HG03460 (cell line): Measurements from ENCODE around the gene CCDC32.

Source experiments
- ATAC-seq: cut with Tn5 transposase; IDR thresholded peaks from one replicate; pipeline ENCODE4 v1.9.1; 2021; ENCODE audit not compliant: unreplicated experiment

Gene CCDC32

DNA sequence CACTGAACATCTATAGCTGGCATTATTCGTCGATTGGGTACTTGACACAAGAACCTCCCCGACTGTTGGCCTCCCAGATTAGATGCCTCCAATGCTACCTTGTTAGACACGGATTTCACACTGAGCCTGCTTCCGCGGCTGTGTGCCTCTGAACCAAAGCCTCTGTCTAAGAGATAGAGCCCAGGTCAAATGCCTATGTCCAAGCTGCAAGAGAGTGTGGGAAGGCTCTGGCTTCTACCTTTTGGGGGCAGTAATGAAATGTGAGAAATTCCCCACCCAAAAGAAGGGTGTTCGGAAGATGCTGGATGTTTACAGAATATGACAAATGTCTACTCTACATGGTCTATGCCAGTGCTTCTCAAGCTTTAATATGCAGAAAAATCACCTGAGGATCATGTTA lies 2.3 kb upstream of the CCDC32 start:
- no peak for ATAC-seq

DNA sequence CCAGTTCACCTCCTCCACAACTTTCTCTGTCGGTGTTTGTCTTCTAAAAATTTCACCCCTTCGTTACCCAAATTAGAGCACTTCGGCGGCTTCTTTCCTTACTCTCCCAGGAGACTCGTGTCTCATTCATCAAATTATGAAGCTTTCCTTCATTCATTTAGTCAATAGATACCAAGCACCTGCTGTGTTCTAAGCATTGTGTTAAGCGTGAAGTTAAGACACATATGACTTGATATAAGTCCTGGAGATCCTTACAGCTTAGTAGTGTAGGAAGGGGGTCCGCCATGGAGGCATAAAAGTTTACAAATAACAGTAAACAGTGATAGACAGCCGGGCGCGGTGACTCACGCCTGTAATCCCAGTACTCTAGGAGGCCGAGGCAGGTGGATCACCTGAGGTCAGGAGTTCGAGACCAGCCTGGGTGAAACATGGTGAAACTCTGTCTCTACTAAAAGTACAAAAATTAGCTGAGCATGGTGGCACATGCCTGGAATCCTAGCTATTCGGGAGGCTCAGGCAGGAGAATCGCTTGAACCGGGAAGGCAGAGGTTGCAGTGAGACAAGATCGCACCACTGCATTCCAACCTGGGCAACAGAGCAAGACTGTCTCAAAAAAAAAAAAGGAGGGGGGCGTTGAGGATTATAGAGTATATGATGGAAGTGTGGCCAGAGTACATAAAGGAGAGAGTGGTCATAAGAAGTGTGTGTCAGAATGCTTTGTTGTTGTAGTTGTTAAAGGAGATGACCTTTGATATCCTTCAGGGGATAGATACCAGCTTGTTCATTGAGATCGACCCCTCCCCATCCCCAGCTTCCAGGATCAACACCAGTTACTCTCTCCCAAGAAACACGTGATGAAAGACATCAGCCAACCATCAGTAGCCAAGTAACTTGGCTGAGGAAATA lies 744 bp upstream of the CCDC32 start:
- ATAC-seq, result no peak

DNA sequence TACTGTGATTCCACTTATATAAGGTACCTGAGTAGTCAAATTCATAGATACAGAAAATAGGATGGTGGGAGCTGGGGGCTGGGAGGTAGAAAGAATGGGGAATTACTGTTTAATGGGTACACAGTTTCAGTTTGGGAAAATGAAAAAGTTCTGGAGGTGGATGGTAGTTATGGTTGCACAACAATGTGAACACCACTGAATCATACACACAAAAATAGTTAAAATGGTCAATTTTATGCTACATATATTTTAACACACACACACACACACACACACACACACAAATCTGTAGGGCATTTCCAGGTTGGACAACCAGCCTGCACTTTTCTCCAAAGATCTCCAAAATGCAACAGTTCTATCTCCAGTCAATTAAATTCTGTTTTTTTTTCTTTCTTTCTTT lies 1.4 kb downstream of the CCDC32 start:
- ATAC-seq, result no peak

DNA sequence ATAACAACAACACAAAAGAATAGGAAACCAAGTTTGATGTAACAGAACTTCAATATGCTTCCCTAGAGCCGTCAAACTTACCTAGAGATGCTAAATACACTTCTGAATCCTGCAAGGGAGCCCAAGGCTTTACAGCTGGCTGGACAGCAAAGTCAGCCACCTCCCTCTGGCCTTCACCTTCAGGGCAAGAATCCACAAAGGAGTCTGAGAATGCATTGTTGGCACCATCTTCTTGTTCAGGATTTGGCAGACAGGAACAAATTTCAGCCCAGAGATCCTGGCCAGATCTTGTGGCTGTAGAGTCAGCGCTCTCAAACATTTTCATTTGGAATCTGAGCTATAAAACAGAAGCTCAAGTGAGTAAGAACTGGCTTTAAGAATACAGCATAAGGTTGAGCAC lies 2.2 kb downstream of the CCDC32 start:
- no peak for ATAC-seq

DNA sequence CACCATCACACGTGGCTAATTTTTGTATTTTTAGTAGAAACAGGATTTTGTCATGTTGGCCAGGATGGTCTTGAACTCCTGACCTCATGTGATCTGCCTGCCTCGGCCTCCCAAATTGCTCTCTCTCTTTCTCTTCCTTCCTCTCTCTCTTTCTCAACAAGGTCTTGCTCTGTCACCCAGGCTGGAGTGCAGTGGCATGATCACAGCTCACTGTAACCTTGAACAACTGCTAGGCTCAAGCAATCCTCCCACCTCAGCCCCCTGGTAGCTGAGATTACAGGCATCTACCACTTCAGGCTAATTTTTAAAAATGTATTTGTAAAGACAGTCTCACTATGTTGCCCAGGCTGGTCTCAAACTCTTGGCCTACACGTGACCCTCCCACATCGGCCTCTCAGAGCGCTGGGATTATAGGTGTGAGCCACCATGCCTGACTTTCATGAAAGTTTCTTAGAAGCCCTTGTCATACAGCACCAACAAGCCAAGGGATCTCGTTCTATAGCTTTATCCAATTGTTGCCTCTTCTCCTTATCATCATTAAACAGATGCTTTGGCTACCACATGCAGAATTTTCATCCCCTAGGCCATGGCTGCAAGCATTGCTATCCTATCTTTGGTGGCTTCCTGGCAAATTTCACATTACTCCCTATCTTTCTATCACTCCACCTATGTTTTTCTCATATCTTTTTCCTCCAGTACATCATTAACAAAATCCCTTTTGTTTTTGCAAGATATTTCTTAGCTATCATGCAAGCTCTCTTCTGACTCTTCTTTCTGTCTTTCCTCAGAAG lies 5.7 kb downstream of the CCDC32 start:
- no peak for ATAC-seq

DNA sequence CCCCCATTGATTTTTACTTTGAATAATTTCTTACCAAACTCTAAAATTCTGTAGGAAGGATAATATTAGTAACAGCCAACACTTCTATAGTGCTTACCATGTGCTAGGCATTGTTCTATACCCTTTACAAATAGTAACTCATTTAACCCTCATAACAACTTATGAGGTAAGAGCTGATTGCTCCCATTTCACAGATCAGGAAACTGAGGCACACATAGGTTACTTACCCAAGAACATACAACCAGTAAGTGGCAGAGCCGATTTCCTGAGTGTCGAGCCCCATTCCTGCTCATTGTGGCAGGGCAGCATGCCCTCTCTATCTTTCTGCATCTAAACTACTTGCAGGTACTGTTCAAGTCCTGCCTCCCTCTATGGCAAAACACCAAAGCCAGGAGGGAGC lies 9.0 kb downstream of the CCDC32 start:
- no peak for ATAC-seq

DNA sequence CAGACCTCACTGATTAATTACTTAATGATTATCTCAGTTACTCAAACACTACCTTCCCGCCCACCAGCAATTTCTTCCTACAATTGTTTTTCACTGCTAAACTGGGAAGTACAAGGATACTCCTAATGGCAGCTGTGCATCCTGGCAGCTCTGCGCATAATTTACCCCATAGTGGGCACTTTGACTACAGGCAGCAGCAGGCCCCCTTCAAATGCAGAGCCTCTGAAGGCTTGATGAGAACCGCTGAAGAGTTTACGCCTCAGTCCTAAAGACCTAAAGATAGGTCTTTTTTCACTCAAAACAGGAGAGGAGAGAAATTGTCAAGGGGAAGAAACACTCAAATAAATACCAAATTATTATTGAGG lies 10.7 kb downstream of the CCDC32 start:
- ATAC-seq, result no peak

DNA sequence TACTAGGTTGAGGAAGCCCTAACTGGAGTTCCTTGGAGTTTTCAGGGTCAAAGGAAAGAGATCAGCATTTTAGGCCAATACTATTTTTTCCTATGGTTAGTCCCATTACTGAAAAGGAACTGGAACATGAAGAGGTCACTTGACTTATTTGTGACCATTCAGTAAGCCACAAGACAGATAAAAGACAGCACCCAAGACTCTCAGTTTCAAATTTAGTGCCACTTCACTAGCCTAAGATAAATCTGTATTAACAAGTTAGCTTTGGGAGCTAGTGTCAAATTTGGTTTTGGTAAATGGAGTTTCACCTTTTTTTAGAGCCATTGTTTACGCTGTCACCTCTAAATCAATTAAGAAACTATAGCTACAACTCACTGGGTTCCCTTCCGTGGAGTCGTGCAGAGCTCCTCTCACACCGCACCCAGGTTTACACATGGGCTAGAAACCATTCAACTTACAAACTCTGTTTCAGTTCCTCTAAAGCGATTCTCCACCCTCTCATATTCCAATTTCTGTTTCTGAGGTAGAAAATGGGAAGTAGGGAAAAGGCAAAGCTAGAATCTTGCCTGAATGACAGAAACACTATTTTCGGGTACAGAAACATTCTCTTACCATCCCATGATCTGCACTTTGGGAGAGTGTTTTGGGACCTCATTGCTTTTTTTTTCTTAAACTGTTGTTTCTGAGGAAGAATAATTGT lies 14.4 kb downstream of the CCDC32 start:
- peak; percentile 79 for ATAC-seq

DNA sequence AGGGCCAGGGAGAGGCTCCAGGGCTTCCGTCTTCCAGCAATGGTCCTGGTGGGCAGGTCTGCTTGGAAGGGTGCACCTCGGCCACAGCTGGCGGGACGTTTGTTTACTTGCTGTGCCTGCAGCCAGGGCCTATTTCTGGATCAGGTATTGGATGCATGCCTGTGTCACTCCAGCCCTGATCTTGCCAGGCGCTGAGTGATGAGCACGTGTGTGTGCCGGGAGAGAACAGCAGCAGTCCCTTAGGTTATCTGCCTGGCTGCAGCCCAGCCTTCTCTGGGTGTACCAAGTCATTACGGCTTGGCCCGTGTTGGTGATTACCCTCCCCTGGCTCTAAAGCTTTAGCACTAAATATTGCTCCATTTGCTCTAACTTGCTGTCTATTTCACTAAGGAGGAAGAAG lies 14.9 kb downstream of the CCDC32 start:
- ATAC-seq, result peak; percentile 11

DNA sequence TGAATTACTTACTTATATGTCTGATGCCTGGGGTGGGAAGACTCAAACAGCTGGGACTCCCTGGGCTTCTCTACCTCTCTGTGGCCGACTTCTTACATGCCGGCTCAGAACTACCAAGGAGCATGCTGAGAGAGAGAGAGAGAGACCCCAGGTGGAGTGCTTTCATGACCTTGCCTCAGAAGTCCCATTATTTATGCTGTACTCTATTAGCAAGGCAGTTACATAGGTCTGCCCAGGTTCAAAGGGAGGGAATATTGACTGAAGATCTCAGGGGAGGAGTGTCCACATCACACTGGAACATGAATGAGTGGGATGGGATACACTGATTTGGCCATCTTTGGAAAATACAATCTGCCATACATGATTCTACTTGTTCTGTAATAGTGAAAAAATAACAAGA lies 16.2 kb downstream of the CCDC32 start:
- no peak for ATAC-seq

DNA sequence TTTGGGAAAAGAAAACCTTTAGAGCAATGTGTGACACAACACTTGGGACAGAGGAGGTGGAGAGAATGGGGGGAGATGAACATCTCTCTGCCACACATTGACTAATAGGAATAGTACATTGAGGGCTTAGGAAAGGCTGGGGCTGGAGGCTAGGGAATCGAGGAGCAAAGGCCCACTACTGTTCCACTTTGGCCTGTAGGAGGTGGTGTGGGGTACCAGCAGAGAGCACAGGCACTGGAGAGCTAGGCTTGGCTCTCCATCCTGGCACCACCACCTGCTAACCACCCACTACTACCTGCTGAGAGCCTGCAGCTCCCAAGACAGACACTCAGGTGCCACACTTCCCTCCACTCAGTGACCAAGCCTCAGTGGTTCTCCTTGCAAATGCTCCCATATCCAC lies 19.4 kb downstream of the CCDC32 start:
- ATAC-seq, result no peak

DNA sequence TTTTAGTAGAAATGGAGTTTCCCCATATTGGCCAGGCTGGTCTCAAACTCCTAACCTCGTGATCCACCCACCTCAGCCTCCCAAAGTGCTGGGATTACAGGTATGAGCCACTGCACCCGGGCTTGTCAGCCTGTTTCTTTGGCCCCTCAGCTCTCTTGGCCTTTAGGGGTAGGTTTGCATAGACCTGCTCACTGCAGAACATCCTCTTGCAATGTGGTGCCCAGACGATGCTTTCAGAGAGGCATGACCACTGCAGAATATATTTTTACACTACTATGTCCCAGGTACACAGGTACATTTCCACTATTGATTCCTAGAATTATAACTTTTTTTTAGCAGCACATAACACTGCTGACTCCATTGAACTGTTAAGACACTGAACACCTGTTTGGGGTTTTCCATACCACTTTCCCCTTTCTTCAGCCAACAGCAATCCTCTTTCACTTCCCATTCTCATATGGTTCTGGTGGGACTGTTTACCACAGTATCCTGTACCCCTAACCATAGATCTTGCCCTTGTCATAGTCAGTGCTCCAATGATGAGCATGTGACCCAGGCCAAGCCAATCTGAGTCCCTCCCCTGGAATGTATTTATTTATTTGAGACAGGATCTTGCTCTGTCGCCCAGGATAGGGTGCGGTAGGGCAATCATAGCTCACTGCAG lies 21.1 kb downstream of the CCDC32 start:
- peak; percentile 79 for ATAC-seq

DNA sequence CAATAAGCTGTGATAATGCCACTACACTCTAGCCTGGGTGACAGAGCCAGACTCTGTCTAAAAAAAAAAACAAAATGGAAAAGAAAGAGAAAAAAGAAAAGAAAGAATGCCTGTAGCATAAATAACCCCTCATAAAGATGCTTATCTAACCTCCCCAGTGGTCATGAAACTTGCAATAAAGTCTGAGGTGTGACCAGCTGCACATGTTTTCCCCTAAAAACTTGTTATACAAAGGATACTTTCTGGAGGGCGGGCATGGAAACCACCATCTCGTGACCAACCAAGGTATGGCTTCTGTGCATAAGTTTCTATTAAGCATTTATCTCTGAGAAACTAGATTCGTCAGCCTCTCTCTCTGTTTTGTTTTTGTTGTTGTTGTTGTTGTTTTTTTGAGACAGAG lies 21.8 kb downstream of the CCDC32 start:
- peak; percentile 30 for ATAC-seq

DNA sequence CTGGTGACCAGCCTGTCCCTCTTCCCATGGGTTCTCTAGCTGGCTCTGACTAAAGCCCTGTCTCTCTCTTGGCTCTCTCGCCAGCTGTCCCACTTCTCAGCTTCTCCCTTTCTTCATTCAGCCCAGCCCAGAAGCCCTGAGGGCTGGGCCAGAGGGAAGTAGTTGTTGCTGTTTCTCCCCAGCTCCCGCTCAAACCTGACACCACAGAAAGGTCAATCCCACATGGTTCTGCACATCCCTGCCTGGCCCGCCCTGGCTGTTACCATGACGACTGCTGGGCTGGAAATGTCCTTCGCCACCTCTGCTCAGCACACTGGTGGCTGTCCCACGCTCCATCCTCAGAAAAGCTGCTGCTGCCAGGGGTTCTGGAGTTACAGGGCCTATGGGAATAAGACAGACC lies 25.9 kb downstream of the CCDC32 start:
- no peak for ATAC-seq

DNA sequence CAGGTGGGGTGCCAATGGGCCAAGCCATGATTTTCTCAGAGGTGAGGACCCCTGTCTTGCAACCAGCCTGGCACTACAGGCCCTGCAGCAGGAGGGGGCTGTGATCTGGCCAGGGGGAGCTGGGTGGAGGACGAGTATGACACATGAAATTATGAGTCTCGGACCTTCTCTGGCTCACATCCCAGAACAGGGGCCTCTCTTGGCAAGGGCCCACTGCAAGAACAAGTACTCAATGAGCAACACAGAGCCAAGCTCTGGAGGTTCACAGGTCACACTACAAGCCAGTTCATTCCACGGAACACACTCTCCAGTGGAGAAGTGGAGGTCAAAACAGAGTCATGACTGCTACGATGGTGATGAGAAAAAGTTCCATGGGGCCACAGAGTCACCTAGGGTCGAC lies 28.3 kb downstream of the CCDC32 start:
- ATAC-seq, result no peak

DNA sequence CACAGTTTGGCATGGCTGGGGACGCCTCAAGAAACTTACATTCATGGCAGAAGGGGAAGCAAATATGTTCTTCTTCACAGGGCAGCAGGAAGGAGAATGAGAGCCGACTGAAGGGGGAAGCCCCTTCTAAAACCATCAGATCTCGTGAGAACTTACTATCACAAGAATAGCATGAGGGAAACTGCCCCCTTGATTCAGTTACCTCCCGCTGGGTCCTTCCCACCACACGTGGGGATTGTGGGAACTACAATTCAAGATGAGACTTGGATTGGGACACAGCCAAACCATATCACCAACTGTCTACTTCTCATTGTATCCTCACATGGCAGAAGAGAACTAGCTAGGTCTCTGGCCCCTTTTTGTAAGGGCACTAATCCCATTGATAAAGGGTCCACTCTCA lies 30.5 kb downstream of the CCDC32 start:
- no peak for ATAC-seq

DNA sequence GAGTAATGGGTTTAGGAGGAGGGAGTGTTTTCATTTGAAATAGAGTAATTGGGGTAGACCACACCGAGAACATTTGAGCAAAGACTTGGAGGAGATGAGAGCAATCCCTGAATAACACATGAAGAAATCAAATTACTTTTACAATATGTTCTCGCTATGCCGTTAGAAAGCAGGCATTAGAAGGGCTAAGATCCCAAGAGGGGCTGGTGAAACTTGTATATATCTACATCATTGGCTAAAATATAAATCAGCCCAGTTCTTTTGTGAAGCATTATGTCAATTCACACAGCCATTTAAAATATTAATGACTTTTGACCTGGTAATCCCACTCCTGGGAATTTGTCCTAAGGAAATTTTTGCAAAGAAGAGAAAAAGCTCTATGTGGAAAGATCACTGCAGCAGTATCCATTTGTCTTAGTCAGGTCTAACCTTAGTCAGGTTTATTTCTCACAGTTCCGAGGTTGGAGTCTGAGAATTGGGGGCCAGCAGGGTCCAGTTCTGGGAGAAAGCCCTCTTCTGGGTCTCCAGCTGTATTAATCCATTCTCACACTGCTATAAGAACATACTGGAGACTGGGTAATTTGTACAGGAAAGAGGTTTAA lies 31.0 kb downstream of the CCDC32 start:
- no peak for ATAC-seq

DNA sequence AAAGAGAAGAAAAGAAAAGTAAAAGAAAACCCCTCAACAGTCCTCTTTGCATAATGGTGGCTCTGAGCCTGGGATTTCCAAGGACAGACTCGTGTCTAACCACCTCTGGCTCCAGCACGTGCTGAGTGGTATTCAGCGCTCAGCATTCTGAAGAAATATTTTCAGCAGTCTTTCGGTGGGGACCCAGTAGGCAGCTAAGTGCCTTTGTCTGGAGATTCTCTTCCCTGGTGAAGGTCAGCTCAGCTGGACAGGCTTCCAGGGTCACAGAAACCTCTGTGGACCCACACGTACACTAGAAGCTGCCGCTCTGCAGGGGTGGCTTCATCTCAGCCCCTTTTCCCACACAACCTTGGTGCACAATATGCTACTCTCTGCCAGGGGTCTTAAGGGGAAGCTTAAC lies 36.0 kb downstream of the CCDC32 start:
- no peak for ATAC-seq

DNA sequence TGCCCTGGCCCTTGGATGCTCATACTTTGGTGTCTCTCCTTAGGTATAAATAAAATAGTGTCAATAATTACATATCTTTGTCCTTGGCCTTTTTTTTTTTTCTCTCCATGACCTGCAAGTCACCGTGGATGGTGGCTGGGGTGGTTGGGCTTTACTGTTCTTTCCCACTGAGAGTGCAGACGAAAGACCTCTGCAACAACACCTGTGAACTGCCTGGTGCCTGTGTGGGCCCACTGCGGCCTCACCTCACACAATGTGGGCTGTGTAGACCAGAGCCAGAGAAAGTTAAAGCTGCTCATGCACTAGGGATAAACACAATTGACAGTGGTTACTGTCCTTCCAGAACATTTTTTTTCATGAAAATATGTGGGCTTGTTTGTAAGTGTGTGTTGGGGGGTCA lies 39.0 kb downstream of the CCDC32 start:
- ATAC-seq, result no peak

DNA sequence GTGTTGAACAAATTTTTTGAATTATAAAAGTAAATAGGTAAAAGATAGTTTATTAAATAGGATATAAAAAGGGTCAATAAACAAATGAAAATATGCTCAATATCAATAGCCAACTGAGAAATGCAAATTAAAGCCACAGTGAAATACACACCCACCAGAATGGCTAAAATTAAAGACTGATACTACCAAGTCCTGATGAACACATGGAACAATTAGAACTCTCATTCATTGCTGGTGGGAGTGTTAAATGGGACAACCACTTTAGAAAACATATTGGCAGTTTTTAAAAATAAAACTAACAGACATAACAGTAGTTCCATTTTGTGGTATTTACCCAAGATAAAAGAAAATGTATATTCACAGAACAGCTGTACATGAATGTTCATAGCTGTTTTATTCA lies 41.2 kb downstream of the CCDC32 start:
- ATAC-seq, result no peak

DNA sequence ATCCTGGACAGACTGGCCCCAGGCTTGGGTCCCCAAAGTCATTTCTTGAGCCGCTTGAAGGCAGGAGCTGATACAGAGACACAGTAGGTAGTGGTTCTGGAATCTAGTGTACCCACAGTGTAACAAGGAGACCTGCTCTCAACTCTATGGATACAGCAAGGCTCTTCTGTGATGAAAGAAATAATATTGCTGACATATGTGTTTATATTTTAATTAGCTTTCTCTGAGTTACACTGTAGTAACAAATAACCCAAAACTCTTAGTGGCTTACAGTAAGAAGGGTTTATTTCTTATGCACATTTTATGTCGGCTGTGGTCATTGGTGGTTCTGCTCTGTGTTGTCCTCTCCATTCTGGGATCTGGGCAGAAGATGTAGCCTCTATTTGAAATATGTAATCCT lies 48.5 kb downstream of the CCDC32 start:
- ATAC-seq, result no peak
